ENCODE results near the gene SRRM2.

Gene SRRM2

GRCh38 chr16:2737895-2738418 is 14.5 kb upstream of the SRRM2 start:
- in situ Hi-C loops (cut with HindIII; ENCODE audit: low sequenced_read_pairs), result no loop called here

- in situ Hi-C loops (cut with HindIII; ENCODE audit: low sequenced_read_pairs), result no loop called here
Measured at GRCh38 chr16:2738615-2739014, 13.8 kb upstream of the SRRM2 start.

GRCh38 chr16:2739625-2740430 is 12.6 kb upstream of the SRRM2 start:
- in situ Hi-C loops (cut with HindIII; ENCODE audit: low sequenced_read_pairs), result no loop called here

- in situ Hi-C loops (cut with HindIII; ENCODE audit: low sequenced_read_pairs), result no loop called here
Measured at GRCh38 chr16:2740476-2740875, 12.0 kb upstream of the SRRM2 start.

GRCh38 chr16:2741168-2741567 is 11.3 kb upstream of the SRRM2 start:
- in situ Hi-C loops (cut with HindIII; ENCODE audit: low sequenced_read_pairs), result no loop called here

GRCh38 chr16:2742323-2743006 is 10.0 kb upstream of the SRRM2 start:
- in situ Hi-C loops (cut with HindIII; ENCODE audit: low sequenced_read_pairs), result no loop called here

GRCh38 chr16:2743007-2743810 is 9.2 kb upstream of the SRRM2 start:
- in situ Hi-C loops (cut with HindIII; ENCODE audit: low sequenced_read_pairs), result no loop called here

GRCh38 chr16:2744711-2745110 is 7.7 kb upstream of the SRRM2 start:
- in situ Hi-C loops (cut with HindIII; ENCODE audit: low sequenced_read_pairs), result no loop called here

GRCh38 chr16:2745116-2745890 is 7.1 kb upstream of the SRRM2 start:
- in situ Hi-C loops (cut with HindIII; ENCODE audit: low sequenced_read_pairs), result no loop called here

- in situ Hi-C loops (cut with HindIII; ENCODE audit: low sequenced_read_pairs), result no loop called here
Measured at GRCh38 chr16:2745961-2746360, 6.5 kb upstream of the SRRM2 start.

GRCh38 chr16:2748757-2749455 is 3.5 kb upstream of the SRRM2 start:
- in situ Hi-C loops (cut with HindIII; ENCODE audit: low sequenced_read_pairs), result no loop called here

GRCh38 chr16:2749476-2749875 is 3.0 kb upstream of the SRRM2 start:
- in situ Hi-C loops (cut with HindIII; ENCODE audit: low sequenced_read_pairs), result no loop called here

- in situ Hi-C loops (cut with HindIII; ENCODE audit: low sequenced_read_pairs), result no loop called here
Measured at GRCh38 chr16:2749936-2750335, 2.5 kb upstream of the SRRM2 start.

GRCh38 chr16:2751577-2752034 is 832 bp upstream of the SRRM2 start:
- in situ Hi-C loops (cut with HindIII; ENCODE audit: low sequenced_read_pairs), result no loop called here

- in situ Hi-C loops (cut with HindIII; ENCODE audit: low sequenced_read_pairs), result no loop called here
Measured at GRCh38 chr16:2752850-2753732, 653 bp downstream of the SRRM2 start.

- in situ Hi-C loops (cut with HindIII; ENCODE audit: low sequenced_read_pairs), result no loop called here
Measured at GRCh38 chr16:2753733-2754020, 1.2 kb downstream of the SRRM2 start.

- in situ Hi-C loops (cut with HindIII; ENCODE audit: low sequenced_read_pairs), result no loop called here
Measured at GRCh38 chr16:2755158-2755557, 2.7 kb downstream of the SRRM2 start.

GRCh38 chr16:2756288-2757015 is 4.0 kb downstream of the SRRM2 start:
- in situ Hi-C loops (cut with HindIII; ENCODE audit: low sequenced_read_pairs), result no loop called here

All from DLD1 (cell line).